GM04504 (cell line): ENCODE data around the gene RRH.
"Not testable (repeated sequence)": the region's sequence is repeated elsewhere in the genome, so short reads cannot be mapped to it uniquely, and the experiment has no call there.

Experiments
- DNase-seq: peaks from one replicate; pipeline ENCODE4 v3.0.0-alpha.2; 2012; ENCODE audit warnings: low read depth

Gene RRH

GRCh38 chr4:109827672-109828071, at the start of gene RRH:
Gene RRH (plus strand): TSS chr4:109827972. CDS start chr4:109828028, 56 bp downstream.
- DNase-seq = no peak

GRCh38 chr4:109782092-109782491, 45.7 kb upstream of the RRH start:
- not testable (repeated sequence) for DNase-seq

GRCh38 chr4:109786846-109787245, 40.9 kb upstream of the RRH start:
- DNase-seq = no peak

- DNase-seq = no peak
Measured at GRCh38 chr4:109787807-109788206, 40.0 kb upstream of the RRH start.

- no peak for DNase-seq
Measured at GRCh38 chr4:109795059-109795458, 32.7 kb upstream of the RRH start.

- no peak for DNase-seq
Measured at GRCh38 chr4:109798866-109799265, 28.9 kb upstream of the RRH start.

GRCh38 chr4:109801099-109801789, 26.5 kb upstream of the RRH start:
- no peak for DNase-seq

GRCh38 chr4:109801895-109802319, 25.9 kb upstream of the RRH start, which contains the start of gene CFI:
Gene CFI (minus strand): TSS chr4:109801999. CDS start chr4:109801971, 28 bp downstream.
- peak; percentile 48 for DNase-seq

- DNase-seq = peak; percentile 23
Measured at GRCh38 chr4:109803924-109804571, 23.7 kb upstream of the RRH start.

GRCh38 chr4:109809655-109810054, 18.1 kb upstream of the RRH start:
- no peak for DNase-seq

GRCh38 chr4:109810552-109811387, 17.0 kb upstream of the RRH start:
- DNase-seq = no peak

- no peak for DNase-seq
Measured at GRCh38 chr4:109811707-109812106, 16.1 kb upstream of the RRH start.

- peak; percentile 71 for DNase-seq
Measured at GRCh38 chr4:109815151-109816081, 12.4 kb upstream of the RRH start, which contains the start of gene GAR1. Gene GAR1 (plus strand): TSS chr4:109815762. CDS start chr4:109816165, 403 bp downstream.

- DNase-seq = no peak
Measured at GRCh38 chr4:109816082-109816442, 11.7 kb upstream of the RRH start.

GRCh38 chr4:109816894-109817293, 10.9 kb upstream of the RRH start:
- no peak for DNase-seq

- DNase-seq = no peak
Measured at GRCh38 chr4:109818268-109818667, 9.5 kb upstream of the RRH start.

- peak; percentile 22 for DNase-seq
Measured at GRCh38 chr4:109820563-109820962, 7.2 kb upstream of the RRH start.

- DNase-seq = no peak
Measured at GRCh38 chr4:109821185-109821584, 6.6 kb upstream of the RRH start.

- DNase-seq = no peak
Measured at GRCh38 chr4:109826719-109827118, 1.1 kb upstream of the RRH start.

GRCh38 chr4:109833756-109834155, 6.0 kb downstream of the RRH start:
- DNase-seq = no peak

GRCh38 chr4:109836985-109837384, 9.2 kb downstream of the RRH start:
- no peak for DNase-seq
